A673 (cell line): ENCODE results near the gene SEPTIN8.

Source experiments
- EZH2 ChIP-seq: fragments of 200-600 bp; sonication (generic); IDR thresholded peaks from 2 replicates; pipeline ENCODE4 v1.6.1; 2017; ENCODE audit warnings: borderline replicate concordance, low read depth, mild to moderate bottlenecking, mixed read lengths, antibody characterized with exemption, low read length; ENCODE audit not compliant: poor library complexity, severe bottlenecking
- TF ChIP-seq, protein P1 (sequence below): fragments of 300-800, 200-600 bp; sonication (generic); conservative IDR thresholded peaks from 2 replicates; pipeline ENCODE4 v1.5.1; 2017; ENCODE audit warnings: low read depth, mild to moderate bottlenecking, antibody characterized with exemption, low read length, moderate library complexity, mixed read lengths

GRCh38 chr5:132824426-132824825 is 47.4 kb upstream of the SEPTIN8 start:
- TF ChIP-seq, protein P1, sequence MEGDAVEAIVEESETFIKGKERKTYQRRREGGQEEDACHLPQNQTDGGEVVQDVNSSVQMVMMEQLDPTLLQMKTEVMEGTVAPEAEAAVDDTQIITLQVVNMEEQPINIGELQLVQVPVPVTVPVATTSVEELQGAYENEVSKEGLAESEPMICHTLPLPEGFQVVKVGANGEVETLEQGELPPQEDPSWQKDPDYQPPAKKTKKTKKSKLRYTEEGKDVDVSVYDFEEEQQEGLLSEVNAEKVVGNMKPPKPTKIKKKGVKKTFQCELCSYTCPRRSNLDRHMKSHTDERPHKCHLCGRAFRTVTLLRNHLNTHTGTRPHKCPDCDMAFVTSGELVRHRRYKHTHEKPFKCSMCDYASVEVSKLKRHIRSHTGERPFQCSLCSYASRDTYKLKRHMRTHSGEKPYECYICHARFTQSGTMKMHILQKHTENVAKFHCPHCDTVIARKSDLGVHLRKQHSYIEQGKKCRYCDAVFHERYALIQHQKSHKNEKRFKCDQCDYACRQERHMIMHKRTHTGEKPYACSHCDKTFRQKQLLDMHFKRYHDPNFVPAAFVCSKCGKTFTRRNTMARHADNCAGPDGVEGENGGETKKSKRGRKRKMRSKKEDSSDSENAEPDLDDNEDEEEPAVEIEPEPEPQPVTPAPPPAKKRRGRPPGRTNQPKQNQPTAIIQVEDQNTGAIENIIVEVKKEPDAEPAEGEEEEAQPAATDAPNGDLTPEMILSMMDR: no peak
- no peak for TF ChIP-seq EZH2
